NCI-H1105 treated with DMSO at 0.1 percent for 48 hours (cell line): ENCODE results near the gene GOLPH3.
"Not testable (repeated sequence)": the region's sequence is repeated elsewhere in the genome, so short reads cannot be mapped to it uniquely, and the experiment has no call there.

Experiments used
- DNase-seq: peaks from one replicate; lab custom pipeline; 2025; lab: John Stamatoyannopoulos, UW

The GOLPH3 gene

GRCh38 chr5:32098890-32099310 is 75.2 kb downstream of the GOLPH3 start:
- DNase-seq: no peak

GRCh38 chr5:32098291-32098690 is 75.8 kb downstream of the GOLPH3 start:
- no peak for DNase-seq

- DNase-seq: no peak
Observed at GRCh38 chr5:32096891-32097595, 77.1 kb downstream of the GOLPH3 start.

- DNase-seq: no peak
Observed at GRCh38 chr5:32095261-32095671, 78.9 kb downstream of the GOLPH3 start.

GRCh38 chr5:32094691-32095090 is 79.4 kb downstream of the GOLPH3 start:
- no peak for DNase-seq

GRCh38 chr5:32092938-32093812 is 80.9 kb downstream of the GOLPH3 start:
- peak; percentile 74 for DNase-seq

- no peak for DNase-seq
Observed at GRCh38 chr5:32090755-32091128, 83.4 kb downstream of the GOLPH3 start.

- no peak for DNase-seq
Observed at GRCh38 chr5:32090026-32090754, 83.9 kb downstream of the GOLPH3 start.

- DNase-seq: no peak
Observed at GRCh38 chr5:32089146-32090000, 84.7 kb downstream of the GOLPH3 start.

GRCh38 chr5:32088214-32088613 is 85.9 kb downstream of the GOLPH3 start:
- no peak for DNase-seq

- DNase-seq: no peak
Observed at GRCh38 chr5:32087086-32088082, 86.7 kb downstream of the GOLPH3 start.

- no peak for DNase-seq
Observed at GRCh38 chr5:32083981-32084430, 90.1 kb downstream of the GOLPH3 start.

GRCh38 chr5:32082701-32083100 is 91.4 kb downstream of the GOLPH3 start:
- no peak for DNase-seq

- not testable (repeated sequence) for DNase-seq
Observed at GRCh38 chr5:32080565-32080964, 93.6 kb downstream of the GOLPH3 start.

- DNase-seq: not testable (repeated sequence)
Observed at GRCh38 chr5:32078855-32079254, 95.3 kb downstream of the GOLPH3 start.

- DNase-seq: peak; percentile 45
Observed at GRCh38 chr5:32076699-32077695, 97.1 kb downstream of the GOLPH3 start.
